ENCODE results near the gene CNPY2.
"Not testable (repeated sequence)": the region's sequence is repeated elsewhere in the genome, so short reads cannot be mapped to it uniquely, and the experiment has no call there.

Gene CNPY2

GRCh38 chr12:56351325-56351724 lies 35.5 kb upstream of the CNPY2 start:
- no peak for DNase-seq (ENCODE audit: low spot score)
- in situ Hi-C loops (cut with MboI; ENCODE audit: low pct_unique_long_range_greater_than_20kb, low sequenced_read_pairs, unreplicated experiment): no loop called here
- TF ChIP-seq CTCF (IDR thresholded peaks at IDR 0.05; ENCODE audit: extremely low read depth, insufficient read depth, missing control alignments): no peak

GRCh38 chr12:56350662-56351061 lies 34.9 kb upstream of the CNPY2 start:
- TF ChIP-seq CTCF (IDR thresholded peaks at IDR 0.05; ENCODE audit: extremely low read depth, insufficient read depth, missing control alignments): no peak

GRCh38 chr12:56348776-56349175 lies 33.0 kb upstream of the CNPY2 start:
- TF ChIP-seq CTCF (IDR thresholded peaks at IDR 0.05; ENCODE audit: extremely low read depth, insufficient read depth, missing control alignments): no peak
- no peak for DNase-seq (ENCODE audit: low spot score)
- in situ Hi-C loops (cut with MboI; ENCODE audit: low pct_unique_long_range_greater_than_20kb, low sequenced_read_pairs, unreplicated experiment): no loop called here

More at GRCh38 chr12:56350662-56351061, 34.9 kb upstream of the CNPY2 start:
- DNase-seq (ENCODE audit: low spot score): no peak
- in situ Hi-C loops (cut with MboI; ENCODE audit: low pct_unique_long_range_greater_than_20kb, low sequenced_read_pairs, unreplicated experiment): no loop called here

- in situ Hi-C loops (cut with MboI; ENCODE audit: low pct_unique_long_range_greater_than_20kb, low sequenced_read_pairs, unreplicated experiment); DNase-seq (ENCODE audit: low spot score): not testable (repeated sequence)
Measured at GRCh38 chr12:56347255-56347654, 31.5 kb upstream of the CNPY2 start.

GRCh38 chr12:56346675-56347074 lies 30.9 kb upstream of the CNPY2 start:
- in situ Hi-C loops (cut with MboI; ENCODE audit: low pct_unique_long_range_greater_than_20kb, low sequenced_read_pairs, unreplicated experiment): no loop called here
- no peak for DNase-seq (ENCODE audit: low spot score)
- TF ChIP-seq CTCF (IDR thresholded peaks at IDR 0.05; ENCODE audit: extremely low read depth, insufficient read depth, missing control alignments): peak; percentile 28

- DNase-seq (ENCODE audit: low spot score); in situ Hi-C loops (cut with MboI; ENCODE audit: low pct_unique_long_range_greater_than_20kb, low sequenced_read_pairs, unreplicated experiment): not testable (repeated sequence)
Measured at GRCh38 chr12:56342290-56342689, 26.5 kb upstream of the CNPY2 start.

- no peak for DNase-seq (ENCODE audit: low spot score)
- in situ Hi-C loops (cut with MboI; ENCODE audit: low pct_unique_long_range_greater_than_20kb, low sequenced_read_pairs, unreplicated experiment): no loop called here
- TF ChIP-seq CTCF (IDR thresholded peaks at IDR 0.05; ENCODE audit: extremely low read depth, insufficient read depth, missing control alignments): no peak
Measured at GRCh38 chr12:56341616-56342015, 25.8 kb upstream of the CNPY2 start.

GRCh38 chr12:56339158-56339422 lies 23.3 kb upstream of the CNPY2 start:
- no peak for TF ChIP-seq CTCF (IDR thresholded peaks at IDR 0.05; ENCODE audit: extremely low read depth, insufficient read depth, missing control alignments)
- DNase-seq (ENCODE audit: low spot score): no peak
- in situ Hi-C loops (cut with MboI; ENCODE audit: low pct_unique_long_range_greater_than_20kb, low sequenced_read_pairs, unreplicated experiment): no loop called here

Measured in GM13977 (cell line).